Measurements from ENCODE around the gene PTPN1. TPM values are rescaled to one million over a fixed set of nuclear protein-coding genes. Genes with fewer than 3 reads are reported as not detected.

The PTPN1 gene
- total and polyA plus RNA-seq, 10 of the 15 experiments (the other 5 are each of a cell fraction or from before 2014, with no cell fraction given) = 15.9 to 74.7 (median 43.9) TPM

- no peak for FAIRE-seq
- intact Hi-C loops (cut with micrococcal nuclease; ENCODE audit: unreplicated experiment) = loop anchor here (5.0 kb wide), 1 partner anchor 122 kb away; no protein-coding TSS in a partner anchor
- ATAC-seq = no peak
Measured at GRCh38 chr20:50584687-50585086, 74.5 kb downstream of the PTPN1 start.

DNA sequence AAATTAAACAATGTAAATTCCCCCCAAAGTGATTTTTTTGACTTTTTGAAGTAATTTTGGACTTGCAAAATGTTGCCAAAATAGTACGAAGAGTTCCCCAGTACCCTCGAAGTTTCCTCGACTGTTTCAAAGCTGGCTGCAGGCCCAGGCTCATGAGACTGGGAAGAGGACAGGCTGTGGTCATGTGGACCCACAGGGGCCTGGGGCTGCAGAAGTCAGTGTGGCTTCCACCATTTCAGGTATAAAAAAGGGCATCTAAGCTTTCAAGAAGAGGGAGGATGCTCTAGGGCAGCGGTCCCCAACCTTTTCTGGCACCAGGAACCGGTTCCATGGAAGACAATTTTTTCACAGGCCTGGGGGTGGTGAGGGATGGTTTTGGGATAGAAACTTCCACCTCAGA, 75.0 kb downstream of the PTPN1 start:
- no peak overlapping the region for H2AFZ ChIP-seq (ENCODE audit: control insufficient read depth, low read depth, low read length)
- no peak overlapping the region for H3K27ac ChIP-seq (ENCODE audit: control insufficient read depth, insufficient read depth)
- POLR2A ChIA-PET = no interaction called here
- H3K4me2 ChIP-seq (ENCODE audit: control insufficient read depth, insufficient read depth) = no peak overlapping the region
- in situ Hi-C loops (cut with MboI) (no loop called here), intact Hi-C loops (cut with micrococcal nuclease; ENCODE audit: unreplicated experiment) (no loop called here)
- TF ChIP-seq BMI1 (IDR thresholded peaks at IDR 0.05; ENCODE audit: borderline replicate concordance) (no peak), ZNF217 (IDR thresholded peaks at IDR 0.05) (no peak), IRF4 (IDR thresholded peaks at IDR 0.05; ENCODE audit: low read depth, low read length) (no peak), ZZZ3 (IDR thresholded peaks at IDR 0.05; ENCODE audit: control insufficient read depth, insufficient read length, low read depth) (no peak), ZNF24 (IDR thresholded peaks at IDR 0.05) (no peak), RFX5 (IDR thresholded peaks at IDR 0.05; ENCODE audit: low read depth, low read length) (no peak), CBFB (IDR thresholded peaks at IDR 0.05; ENCODE audit: low read depth) (no peak), SIX5 (IDR thresholded peaks at IDR 0.05; ENCODE audit: low read depth, low read length, severe bottlenecking) (no peak), HCFC1 (IDR thresholded peaks at IDR 0.05; ENCODE audit: low read length) (no peak), TBL1XR1 (IDR thresholded peaks at IDR 0.05; ENCODE audit: low read depth, low read length) (no peak), HDGF (IDR thresholded peaks at IDR 0.05) (no peak), ATF7 (IDR thresholded peaks at IDR 0.05; ENCODE audit: low read depth) (no peak)
- FAIRE-seq (no peak), DNase-seq (ENCODE audit: low read depth, low spot score) (no peak), ATAC-seq (no peak)
- peaks cover 36 to 57% of the 10 kb centered on the region in 2 experiments for H3K36me3 ChIP-seq (ENCODE audit: control insufficient read depth in 2 of 2, insufficient read depth in 2 of 2, low read length in 1 of 2)
- no peak overlapping the region for H3K4me3 ChIP-seq
- no peak overlapping the region for H3K9ac ChIP-seq (ENCODE audit: control insufficient read depth, insufficient read depth, low read length)
- SMC1A ChIA-PET (ENCODE audit: uncharacterized antibody, unreplicated experiment) = interaction anchor here (0.8 kb wide), 1 partner anchor 11 kb away, joined by 3 read pairs; no protein-coding TSS in a partner anchor
- no peaks in the 10 kb centered on the region for H3K4me1 ChIP-seq (ENCODE audit: control insufficient read depth, insufficient read depth, low read length)
- H3K79me2 ChIP-seq (ENCODE audit: control insufficient read depth, insufficient read depth, low read length) = no peaks in the 10 kb centered on the region
- RAD21 ChIA-PET (ENCODE audit: unreplicated experiment) = no interaction called here
- BruUV-seq (replicated peaks) = no TSS peak
- 65% methylated on average over 5 of the region's 5 CpGs for WGBS (ENCODE audit: insufficient coverage, insufficient replicate concordance, low lambda C conversion rate, missing lambda C conversion rate)
- CTCF ChIA-PET = interaction anchor here (0.8 to 5.8 kb wide), 9 partner anchors 10 to 165 kb away, joined by 3 to 36 read pairs (median 3); no protein-coding TSS in a partner anchor
- H3K27me3 ChIP-seq (replicated peaks in 1 of 2; ENCODE audit: control insufficient read depth in 2 of 2, insufficient read depth in 2 of 2, low read length in 1 of 2) = no peaks in the 10 kb centered on the region
- no peaks in the 10 kb centered on the region for H3K9me3 ChIP-seq (replicated peaks; ENCODE audit: control insufficient read depth, insufficient read depth, low read length)
- H4K20me1 ChIP-seq (ENCODE audit: control insufficient read depth, insufficient read depth) = no peaks in the 10 kb centered on the region

More at GRCh38 chr20:50584687-50585086, 74.5 kb downstream of the PTPN1 start:
- Histone ChIP-seq H3K9ac (ENCODE audit: control insufficient read depth, insufficient read depth, low read length) (no peak overlapping the region), H3K4me1 (ENCODE audit: control insufficient read depth, insufficient read depth, low read length) (no peaks in the 10 kb centered on the region), H4K20me1 (ENCODE audit: control insufficient read depth, insufficient read depth) (no peaks in the 10 kb centered on the region), H2AFZ (ENCODE audit: control insufficient read depth, low read depth, low read length) (no peak overlapping the region), H3K27me3 (replicated peaks in 1 of 2; ENCODE audit: control insufficient read depth in 2 of 2, insufficient read depth in 2 of 2, low read length in 1 of 2) (no peaks in the 10 kb centered on the region), H3K9me3 (replicated peaks; ENCODE audit: control insufficient read depth, insufficient read depth, low read length) (no peaks in the 10 kb centered on the region), H3K79me2 (ENCODE audit: control insufficient read depth, insufficient read depth, low read length) (no peaks in the 10 kb centered on the region), H3K4me3 (no peak overlapping the region), H3K27ac (ENCODE audit: control insufficient read depth, insufficient read depth) (no peak overlapping the region), H3K4me2 (ENCODE audit: control insufficient read depth, insufficient read depth) (no peak overlapping the region), H3K36me3 (ENCODE audit: control insufficient read depth in 2 of 2, insufficient read depth in 2 of 2, low read length in 1 of 2) (peaks cover 40 to 60% of the 10 kb centered on the region in 2 experiments)
- DNase-seq (ENCODE audit: low read depth, low spot score) = no peak
- no peak for TF ChIP-seq IRF5 (IDR thresholded peaks at IDR 0.05; ENCODE audit: borderline replicate concordance)
- TF ChIP-seq FOS (IDR thresholded peaks at IDR 0.05; ENCODE audit: borderline replicate concordance, extremely low read depth, insufficient read length) = no peak
- TF ChIP-seq SRF (IDR thresholded peaks at IDR 0.05; ENCODE audit: low read depth in 2 of 2, low read length in 2 of 2) = no peak
- in situ Hi-C loops (cut with MboI) = no loop called here
- ChIA-PET CTCF (interaction anchor here (1.1 to 5.8 kb wide), 8 partner anchors 9 to 120 kb away, joined by 3 to 36 read pairs (median 4); no protein-coding TSS in a partner anchor), POLR2A (no interaction called here), RAD21 (ENCODE audit: unreplicated experiment) (no interaction called here), SMC1A (ENCODE audit: uncharacterized antibody, unreplicated experiment) (no interaction called here)
- WGBS (ENCODE audit: insufficient coverage, insufficient replicate concordance, low lambda C conversion rate, missing lambda C conversion rate) = 98% methylated on average over 2 of the region's 2 CpGs
- no TSS peak for BruUV-seq (replicated peaks)

Measured in GM12878 (cell line).